Mucosa of rectum (tissue), 2 donors: Measurements from ENCODE around the gene ARL5C.
A peak's percentile ranks its signal among the peaks of the same experiment; 100 is the strongest.

Experiments used
- H3K27ac ChIP-seq, 2 donors: one replicate each; pipeline ENCODE4 v1.7.0; 2013; ENCODE audit warnings: inconsistent platforms in 2 of 2, low read depth in 2 of 2, low read length in 2 of 2
- H3K27me3 ChIP-seq, 2 donors: one replicate each; pipeline ENCODE4 v1.7.0; 2013; ENCODE audit warnings: low read length in 2 of 2; ENCODE audit not compliant: control insufficient read depth in 2 of 2, insufficient read depth in 2 of 2
- H3K36me3 ChIP-seq, 2 donors: one replicate each; pipeline ENCODE4 v1.7.0; 2013; ENCODE audit warnings: low read length in 2 of 2; ENCODE audit not compliant: control insufficient read depth in 2 of 2, insufficient read depth in 2 of 2
- H3K4me1 ChIP-seq, 2 donors: one replicate each; pipeline ENCODE4 v1.7.0; 2013; ENCODE audit warnings: low read length in 2 of 2, mild to moderate bottlenecking in 1 of 2; ENCODE audit not compliant: control insufficient read depth in 2 of 2, insufficient read depth in 2 of 2
- H3K4me3 ChIP-seq, 2 donors: one replicate each; pipeline ENCODE4 v1.7.0; 2013; ENCODE audit warnings: low read length in 2 of 2
- H3K9ac ChIP-seq, 2 donors: one replicate each; pipeline ENCODE4 v1.7.0; 2013; ENCODE audit warnings: low read length in 2 of 2, low read depth in 1 of 2, mild to moderate bottlenecking in 1 of 2
- H3K9me3 ChIP-seq, 2 donors: one replicate each; pipeline ENCODE4 v1.7.0; 2013; ENCODE audit warnings: low read length in 2 of 2; ENCODE audit not compliant: control insufficient read depth in 2 of 2
- donor health status: healthy.
- donor health status: Normal muscosa, but diverticular disease.

The ARL5C gene

DNA sequence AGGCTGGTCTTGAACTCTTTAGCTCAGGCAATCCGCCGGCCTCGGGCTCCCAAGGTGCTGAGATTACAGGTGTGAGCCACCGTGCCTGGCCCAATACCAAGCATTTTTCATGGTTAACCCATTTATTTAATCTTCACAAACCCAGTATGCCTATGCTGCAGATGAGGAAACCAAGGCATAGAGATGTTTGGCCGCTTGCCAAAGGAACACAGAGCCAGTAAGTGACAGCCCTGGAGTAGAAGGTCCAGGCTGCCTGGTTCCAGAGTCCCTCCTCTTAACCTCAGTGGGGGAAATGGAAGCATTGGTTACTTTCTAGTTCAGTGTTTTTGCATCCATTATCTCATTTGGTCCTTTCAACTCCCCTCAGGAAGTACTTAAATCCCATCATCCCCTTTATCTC, 15.3 kb upstream of the ARL5C start:
- no peaks in the 10 kb centered on the region for H3K9me3 ChIP-seq
- H3K27ac ChIP-seq: no peak overlapping the region
- H3K27me3 ChIP-seq: no peaks in the 10 kb centered on the region
- no peak overlapping the region for H3K9ac ChIP-seq
- no peak overlapping the region for H3K4me3 ChIP-seq
- H3K4me1 ChIP-seq: peaks cover 5 to 16% of the 10 kb centered on the region in 2 donors
- H3K36me3 ChIP-seq: peaks cover 13 to 18% of the 10 kb centered on the region in 2 donors

DNA sequence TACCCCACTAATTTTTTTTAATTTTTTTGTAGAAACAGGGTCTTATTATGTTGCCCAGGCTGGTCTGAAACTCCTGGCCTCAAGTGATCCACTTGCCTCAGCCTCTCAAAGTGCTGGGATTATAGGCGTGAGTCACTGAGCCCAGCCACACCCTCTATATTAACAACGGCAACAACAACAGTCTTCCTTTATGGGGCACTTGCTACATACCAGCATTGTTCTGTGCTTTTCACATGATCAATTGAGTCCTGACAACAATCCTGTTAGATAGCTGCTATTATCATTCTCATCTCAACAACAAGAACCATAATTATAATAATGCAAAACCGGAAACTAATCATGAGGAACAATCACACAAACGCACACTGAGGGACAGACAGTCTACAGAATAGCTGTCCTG, 12.6 kb upstream of the ARL5C start:
- Histone ChIP-seq H3K9me3 (no peaks in the 10 kb centered on the region), H3K4me3 (no peak overlapping the region), H3K9ac (no peak overlapping the region), H3K4me1 (peaks cover 5 to 18% of the 10 kb centered on the region in 2 donors), H3K27me3 (no peaks in the 10 kb centered on the region), H3K36me3 (peaks cover 6 to 9% of the 10 kb centered on the region in 2 donors), H3K27ac (peak overlapping the region; percentile 28 to 57)

DNA sequence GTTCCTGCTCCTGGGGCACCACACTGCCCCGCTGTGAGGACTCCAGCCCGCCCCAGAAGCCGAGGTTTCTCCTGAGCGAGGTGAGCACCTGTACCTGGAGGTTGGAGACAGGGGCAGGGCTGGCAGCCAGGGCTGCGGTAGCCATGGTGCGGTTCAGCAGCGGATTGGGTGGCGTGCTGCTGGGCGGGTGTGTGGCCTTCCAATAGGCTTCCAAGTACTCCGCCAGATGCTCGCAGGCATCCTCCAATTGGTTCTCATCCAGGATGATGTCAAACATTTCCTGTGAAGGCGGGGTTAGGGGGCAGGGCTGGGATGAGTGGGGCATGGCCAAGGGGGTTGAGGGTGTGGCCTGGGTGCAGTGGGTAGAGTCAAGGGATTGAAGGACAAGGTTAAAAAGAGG, 11.3 kb upstream of the ARL5C start:
- H3K27me3 ChIP-seq: no peaks in the 10 kb centered on the region
- H3K9me3 ChIP-seq: no peaks in the 10 kb centered on the region
- H3K27ac ChIP-seq: no peak overlapping the region
- H3K36me3 ChIP-seq: peaks cover 3% of the 10 kb centered on the region in 2 donors
- no peak overlapping the region for H3K9ac ChIP-seq
- H3K4me1 ChIP-seq: peaks cover 5 to 18% of the 10 kb centered on the region in 2 donors
- no peak overlapping the region for H3K4me3 ChIP-seq

DNA sequence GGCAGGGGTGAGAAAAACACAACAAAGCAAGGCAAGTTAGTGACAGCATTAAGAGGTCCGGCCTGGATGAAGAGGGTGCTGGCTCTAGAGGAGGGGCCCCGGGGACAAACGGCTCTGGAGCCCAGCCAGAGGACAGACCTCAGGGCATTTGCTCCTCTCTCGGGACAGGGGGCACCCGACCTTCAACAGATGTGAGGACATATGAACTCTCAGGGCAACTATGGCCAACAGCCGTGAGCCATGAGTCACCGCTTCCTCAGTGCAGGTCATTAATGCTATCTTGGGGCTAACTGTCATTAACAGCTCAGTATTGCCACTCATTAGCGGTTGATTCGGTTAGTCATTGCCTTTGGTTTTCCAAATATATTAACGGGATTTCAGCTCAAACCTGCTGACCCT, 9.7 kb upstream of the ARL5C start:
- no peaks in the 10 kb centered on the region for H3K9me3 ChIP-seq
- H3K36me3 ChIP-seq: peaks cover 0 to 3% of the 10 kb centered on the region in 2 donors
- no peaks in the 10 kb centered on the region for H3K27me3 ChIP-seq
- H3K27ac ChIP-seq: no peak overlapping the region
- H3K9ac ChIP-seq: no peak overlapping the region
- H3K4me1 ChIP-seq: peaks cover 5 to 18% of the 10 kb centered on the region in 2 donors
- H3K4me3 ChIP-seq: no peak overlapping the region

DNA sequence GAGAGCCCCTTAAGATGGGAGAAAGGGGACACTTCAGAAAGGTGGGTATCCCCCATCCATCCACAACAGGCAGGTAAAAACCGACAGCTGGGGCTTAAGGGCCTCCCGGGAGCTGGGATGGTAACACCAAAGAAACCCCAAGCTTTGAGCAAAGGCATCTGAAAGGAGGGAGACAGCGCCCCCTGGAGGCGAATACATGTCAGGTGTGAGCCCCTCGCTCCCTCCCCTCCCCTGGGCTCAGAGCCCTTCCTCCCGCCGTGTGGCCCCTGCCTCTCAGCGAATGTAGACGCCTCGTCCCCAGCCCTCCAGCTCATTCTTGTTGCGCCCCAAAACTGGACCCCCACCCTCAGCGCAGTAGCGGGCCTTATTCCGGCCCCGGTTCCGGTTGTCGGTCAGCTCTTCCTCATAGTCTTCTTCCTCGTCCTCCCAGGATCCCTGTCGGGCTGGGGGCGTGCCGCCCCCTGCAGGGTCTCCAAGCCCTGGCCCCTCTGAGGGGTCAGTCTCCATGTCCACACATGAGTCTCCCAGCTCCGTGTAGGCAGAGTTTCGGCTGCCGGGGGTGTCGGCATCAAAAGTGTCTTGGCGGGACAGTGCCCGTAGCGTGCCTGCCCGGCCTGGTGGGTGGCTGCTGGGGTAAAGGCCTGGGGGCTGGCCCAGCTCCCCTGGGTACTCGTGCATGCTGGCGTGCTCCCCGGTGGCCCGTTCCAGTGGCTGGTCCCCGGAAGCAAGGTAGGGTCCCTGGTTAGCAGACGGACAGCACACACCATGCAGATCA, 9.1 kb upstream of the ARL5C start:
- H3K4me1 ChIP-seq: peaks cover 5 to 18% of the 10 kb centered on the region in 2 donors
- no peak overlapping the region for H3K4me3 ChIP-seq
- H3K9me3 ChIP-seq: no peaks in the 10 kb centered on the region
- H3K27ac ChIP-seq: no peak overlapping the region
- peaks cover 0 to 3% of the 10 kb centered on the region in 2 donors for H3K36me3 ChIP-seq
- peak overlapping the region in 1 of 2 donors; percentile 6 for H3K9ac ChIP-seq
- no peaks in the 10 kb centered on the region for H3K27me3 ChIP-seq

DNA sequence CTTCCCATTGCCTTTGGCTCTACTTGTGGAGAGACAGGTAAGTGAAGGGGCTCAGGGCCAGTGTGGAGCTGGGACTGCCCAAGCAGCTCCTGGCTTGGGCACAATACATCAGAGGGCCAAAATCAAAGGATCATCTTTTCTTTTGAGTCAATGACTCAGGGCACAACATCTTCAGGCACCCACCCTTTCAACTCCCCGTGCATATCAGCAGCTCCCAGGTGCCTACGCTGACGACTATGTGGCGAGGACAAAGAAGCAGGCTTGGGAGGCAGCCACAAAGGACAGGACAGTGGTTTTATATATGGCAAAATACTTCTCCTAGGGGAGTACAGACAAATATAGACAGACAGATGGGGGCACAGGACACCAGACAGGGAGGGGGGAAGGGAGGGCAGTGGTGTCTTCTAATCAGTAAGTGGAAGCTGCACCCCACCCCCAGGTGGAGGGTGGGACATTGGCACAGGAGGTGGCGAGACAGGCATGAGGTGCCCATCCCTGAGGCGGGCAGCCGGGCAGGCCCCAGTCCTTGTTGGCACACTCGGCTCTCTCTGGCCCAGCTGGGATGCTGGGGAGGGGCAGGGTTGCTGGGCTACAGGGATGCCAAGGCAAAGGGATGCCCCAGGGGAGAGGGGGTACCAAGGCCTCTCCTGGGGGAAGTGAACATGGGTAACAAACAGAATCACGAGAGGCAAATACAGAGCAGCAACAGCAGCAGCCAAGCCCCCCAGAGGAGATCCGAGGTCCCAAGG, 7.7 kb upstream of the ARL5C start:
- H3K36me3 ChIP-seq: peaks cover 0 to 3% of the 10 kb centered on the region in 2 donors
- no peak overlapping the region for H3K4me3 ChIP-seq
- no peaks in the 10 kb centered on the region for H3K27me3 ChIP-seq
- H3K4me1 ChIP-seq: peaks cover 5 to 15% of the 10 kb centered on the region in 2 donors
- H3K9ac ChIP-seq: no peak overlapping the region
- no peaks in the 10 kb centered on the region for H3K9me3 ChIP-seq
- no peak overlapping the region for H3K27ac ChIP-seq

DNA sequence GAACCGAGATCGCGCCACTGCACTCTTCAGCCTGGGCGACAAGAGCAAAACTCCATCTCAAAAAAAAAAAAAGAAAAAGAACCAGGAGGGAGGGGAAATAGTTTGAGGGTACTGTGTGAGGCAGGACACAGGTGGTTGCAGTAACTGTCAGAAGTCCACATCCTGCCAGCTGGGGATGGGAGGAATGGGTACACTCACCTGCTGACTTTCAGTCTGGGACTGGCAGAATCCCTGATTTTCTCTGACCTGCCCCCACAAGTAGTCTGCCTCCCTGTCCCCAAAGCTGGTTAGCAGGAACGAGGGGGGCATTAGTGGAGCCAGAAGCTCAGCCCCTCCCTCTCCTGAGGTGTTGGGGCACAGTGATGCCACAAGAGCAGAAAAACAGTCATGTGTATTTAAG, 7.1 kb upstream of the ARL5C start:
- no peak overlapping the region for H3K27ac ChIP-seq
- no peaks in the 10 kb centered on the region for H3K27me3 ChIP-seq
- H3K4me3 ChIP-seq: no peak overlapping the region
- peaks cover 2 to 9% of the 10 kb centered on the region in 2 donors for H3K4me1 ChIP-seq
- peaks cover 0 to 3% of the 10 kb centered on the region in 2 donors for H3K36me3 ChIP-seq
- no peak overlapping the region for H3K9ac ChIP-seq
- H3K9me3 ChIP-seq: no peaks in the 10 kb centered on the region

DNA sequence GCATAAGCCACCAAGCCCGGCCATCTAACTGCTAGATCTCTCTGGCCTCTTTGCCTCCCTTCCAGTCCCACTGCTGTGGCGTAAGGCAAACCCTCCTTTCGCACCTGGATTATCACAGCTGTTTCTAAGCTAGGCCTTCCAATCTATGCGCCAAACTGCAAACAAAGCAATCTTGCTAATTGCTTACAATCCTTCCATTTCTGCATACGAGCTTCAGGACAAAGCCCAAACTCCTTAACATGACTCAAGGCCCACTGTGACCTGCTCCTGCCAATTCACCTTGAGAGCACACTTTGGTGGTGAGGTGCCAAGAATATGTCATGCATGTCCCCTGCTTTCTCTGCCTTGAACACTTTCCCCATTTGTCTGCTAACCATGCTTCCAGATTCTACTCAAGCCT, 6.0 kb upstream of the ARL5C start:
- Histone ChIP-seq H3K9ac (no peak overlapping the region), H3K36me3 (peaks cover 0 to 3% of the 10 kb centered on the region in 2 donors), H3K27ac (no peak overlapping the region), H3K9me3 (no peaks in the 10 kb centered on the region), H3K4me1 (peaks cover 0 to 3% of the 10 kb centered on the region in 2 donors), H3K27me3 (no peaks in the 10 kb centered on the region), H3K4me3 (no peak overlapping the region)

DNA sequence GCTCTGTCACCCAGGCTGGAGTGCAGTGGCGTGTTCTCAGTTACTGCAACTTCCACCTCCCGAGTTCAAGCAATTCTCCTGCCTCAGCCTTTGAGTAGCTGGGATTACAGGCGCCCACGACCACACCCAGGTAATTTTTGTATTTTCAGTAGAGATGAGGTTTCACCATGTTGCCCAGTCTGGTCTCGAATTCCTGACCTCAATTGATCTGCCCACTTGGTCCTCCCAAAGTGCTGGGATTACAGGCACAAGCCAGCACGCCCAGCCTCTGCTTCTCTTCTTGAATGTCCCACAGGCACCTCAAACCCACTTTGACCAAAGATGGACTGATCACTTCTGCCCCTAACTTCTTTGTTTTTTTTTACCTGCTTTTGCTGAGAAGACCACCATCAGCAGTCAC, 4.6 kb upstream of the ARL5C start:
- no peak overlapping the region for H3K9ac ChIP-seq

DNA sequence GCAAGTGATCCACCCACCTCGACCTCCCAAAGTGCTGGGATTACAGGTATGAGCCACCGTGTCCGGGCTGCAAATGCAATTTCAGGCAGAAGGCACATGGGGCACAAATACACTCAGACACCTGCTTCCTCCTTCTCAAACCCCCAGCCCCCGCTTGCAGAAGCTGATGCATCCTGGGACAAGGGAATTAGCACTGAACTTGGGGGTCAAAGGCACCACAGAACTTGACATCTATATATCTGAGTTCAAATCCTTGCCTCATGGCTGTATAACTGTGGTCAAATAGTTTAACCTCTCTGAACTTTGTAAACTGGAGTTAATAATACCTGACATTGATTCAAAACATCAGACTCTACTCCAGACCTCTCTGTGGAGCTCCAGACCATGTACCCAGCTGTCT, 4.1 kb upstream of the ARL5C start:
- H3K36me3 ChIP-seq: no peaks in the 10 kb centered on the region
- H3K4me3 ChIP-seq: no peak overlapping the region
- peaks cover 0 to 2% of the 10 kb centered on the region in 2 donors for H3K4me1 ChIP-seq
- no peaks in the 10 kb centered on the region for H3K27me3 ChIP-seq
- no peak overlapping the region for H3K27ac ChIP-seq
- no peaks in the 10 kb centered on the region for H3K9me3 ChIP-seq
- H3K9ac ChIP-seq: no peak overlapping the region

More for the DNA sequence above, 4.6 kb upstream of the ARL5C start:
- no peaks in the 10 kb centered on the region for H3K9me3 ChIP-seq
- H3K36me3 ChIP-seq: no peaks in the 10 kb centered on the region
- no peak overlapping the region for H3K4me3 ChIP-seq
- H3K27ac ChIP-seq: no peak overlapping the region
- H3K4me1 ChIP-seq: peaks cover 0 to 3% of the 10 kb centered on the region in 2 donors
- no peaks in the 10 kb centered on the region for H3K27me3 ChIP-seq
